DMS79 (cell line): ENCODE data around the gene PLEKHG1.

Source experiments
- DNase-seq: peaks from one replicate; lab custom pipeline; 2025; lab: John Stamatoyannopoulos, UW

PLEKHG1 gene

DNA sequence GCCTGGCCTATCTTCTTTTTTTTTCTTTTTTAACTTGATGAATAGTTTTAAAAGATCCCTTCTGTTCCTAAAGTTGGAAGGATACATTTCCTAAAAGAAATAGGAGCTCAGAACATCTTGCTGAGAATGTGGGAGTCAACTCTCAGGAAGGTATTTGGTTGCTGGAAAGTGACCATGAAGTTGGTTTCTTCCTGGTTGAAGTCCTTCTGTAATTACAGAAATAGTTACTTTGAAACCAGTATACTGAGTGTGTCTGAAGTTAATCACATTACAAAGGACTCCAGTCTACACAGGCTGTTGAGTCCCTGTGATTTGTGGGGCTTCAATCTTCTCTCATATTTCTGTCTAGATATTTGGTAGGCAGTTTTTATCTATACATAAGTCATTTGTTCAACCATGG, 9.8 kb upstream of the PLEKHG1 start:
- no peak for DNase-seq

DNA sequence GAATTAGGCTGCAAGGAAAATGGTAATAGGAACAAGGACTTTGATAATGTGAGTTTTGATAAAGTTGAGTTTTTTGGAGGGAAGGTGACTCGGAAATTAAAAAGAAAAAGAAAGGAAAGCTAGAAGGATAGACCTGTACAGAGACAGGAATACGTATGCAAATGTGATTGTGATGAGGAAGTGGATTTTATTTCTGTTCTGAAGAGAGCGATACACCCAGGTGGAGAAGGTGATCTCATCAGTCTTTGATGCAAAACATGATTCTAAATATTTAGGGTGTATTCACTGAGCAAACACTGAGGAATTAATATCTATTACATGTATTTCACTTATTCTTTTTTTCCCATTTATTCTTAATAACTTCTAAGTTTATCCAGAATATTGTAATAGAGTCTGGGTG, 9.2 kb upstream of the PLEKHG1 start:
- DNase-seq = no peak

GRCh38 chr6:150592377-150592995, 7.2 kb upstream of the PLEKHG1 start:
- DNase-seq = no peak

- DNase-seq = no peak
Measured at GRCh38 chr6:150593119-150593518, 6.6 kb upstream of the PLEKHG1 start.

DNA sequence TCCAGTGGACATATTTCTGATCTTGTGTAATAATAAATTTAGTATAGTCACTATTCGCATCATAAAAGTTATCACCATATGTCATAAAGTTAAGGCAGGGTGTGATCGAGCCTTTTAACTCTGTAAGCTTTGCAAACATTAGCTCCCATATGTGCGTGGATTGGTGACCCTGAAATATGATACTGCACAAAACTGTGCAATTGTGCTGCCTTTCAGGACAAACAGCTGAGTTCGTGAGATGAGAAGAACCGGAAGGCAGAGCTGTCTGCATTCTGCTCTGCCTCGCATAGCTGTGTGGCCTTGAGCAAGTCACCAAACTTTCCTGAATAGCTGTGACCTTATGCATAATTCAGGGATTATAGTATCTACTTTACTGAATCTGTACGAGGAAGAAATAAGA, 3.2 kb upstream of the PLEKHG1 start:
- DNase-seq = no peak

DNA sequence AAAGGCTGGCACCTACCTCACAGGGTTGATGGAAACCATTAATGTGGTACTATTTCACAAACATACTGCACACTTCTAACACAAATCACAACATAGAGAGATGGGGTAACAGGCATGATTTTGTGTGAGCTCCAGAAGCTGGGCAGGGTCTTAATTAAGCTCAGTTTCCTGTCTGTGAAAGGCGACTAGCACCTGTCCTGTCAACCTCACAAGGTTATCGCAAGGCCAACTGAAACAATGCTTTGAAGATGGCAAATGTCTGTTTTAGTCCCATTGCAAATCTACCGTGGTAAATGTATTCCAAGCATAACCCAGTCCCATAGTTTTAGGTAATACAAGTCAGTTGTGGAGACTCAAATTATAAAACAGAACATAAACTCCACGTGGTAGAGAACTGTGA, 1.3 kb upstream of the PLEKHG1 start:
- no peak for DNase-seq

DNA sequence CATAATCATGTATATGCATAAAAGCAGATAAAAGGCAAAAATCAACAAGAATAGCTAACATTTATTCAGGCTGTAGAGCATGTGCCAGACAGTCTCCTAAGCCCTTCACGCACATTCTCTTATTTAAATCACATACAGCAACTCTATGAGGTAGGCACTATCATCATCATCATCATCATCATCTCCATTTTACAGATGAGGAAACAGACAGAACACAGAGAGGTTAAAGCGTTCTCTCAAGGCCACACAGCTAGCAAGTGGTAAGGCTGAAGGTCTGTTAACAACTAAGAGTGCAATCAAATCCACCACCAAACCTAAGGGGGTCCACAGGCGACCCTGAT, 857 bp upstream of the PLEKHG1 start:
- DNase-seq = no peak

- no peak for DNase-seq
Measured at GRCh38 chr6:150600010-150600300, 270 bp downstream of the PLEKHG1 start.

DNA sequence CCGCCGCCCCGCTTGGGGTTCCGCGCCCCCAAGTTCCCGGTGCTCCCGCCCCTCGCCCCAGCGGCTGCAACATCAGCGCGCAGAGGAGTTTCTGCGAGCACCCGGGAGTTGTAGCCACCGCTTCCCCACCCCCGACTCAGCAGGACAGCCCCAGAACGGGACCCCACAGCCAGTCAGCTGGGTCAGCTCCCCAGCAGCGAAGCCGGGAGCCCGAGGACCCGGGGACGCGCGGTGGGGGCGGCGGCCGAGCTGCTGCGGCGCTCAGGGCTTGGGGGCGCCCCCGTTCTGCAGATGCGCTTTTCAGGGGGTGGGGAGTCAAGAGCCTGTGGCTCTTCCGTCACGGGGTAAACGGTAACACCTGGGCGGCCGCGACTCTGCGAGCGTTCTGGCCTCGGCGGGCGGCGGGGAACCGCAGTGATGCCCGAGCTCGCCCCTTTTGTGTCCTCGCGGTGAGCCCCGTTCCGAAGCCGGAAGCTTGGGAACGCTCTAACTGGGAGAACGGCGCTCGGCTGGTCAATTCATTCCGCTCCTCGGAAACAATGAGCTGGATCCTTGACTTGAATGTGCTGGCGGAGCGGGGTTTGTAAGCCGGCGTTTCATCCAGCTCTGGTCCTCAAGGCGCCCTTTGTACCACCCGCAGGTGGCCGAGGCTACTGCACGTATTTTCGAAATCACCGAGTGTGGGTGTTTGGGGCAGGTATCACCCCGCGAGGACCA, 774 bp downstream of the PLEKHG1 start:
- DNase-seq = peak; percentile 64

GRCh38 chr6:150601439-150601838, 1.8 kb downstream of the PLEKHG1 start:
- no peak for DNase-seq

DNA sequence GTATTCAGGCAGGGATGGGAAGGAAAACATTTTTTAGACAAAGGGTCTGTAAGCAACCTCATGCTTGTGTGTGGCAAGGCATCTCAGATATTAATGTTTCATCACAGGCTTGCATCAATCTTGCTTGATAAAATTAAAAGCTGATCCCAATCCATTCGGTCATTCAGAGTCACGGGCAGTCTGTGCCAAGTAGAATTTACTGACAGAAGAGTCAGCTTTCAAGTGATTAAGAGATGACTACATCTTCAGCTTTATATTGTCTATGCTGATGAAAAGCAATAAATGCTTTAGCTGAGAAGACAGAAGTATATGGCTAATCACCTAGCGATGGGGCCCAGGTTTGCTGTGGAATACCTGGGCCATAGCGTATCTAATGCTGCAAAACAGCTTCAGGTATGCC, 3.5 kb downstream of the PLEKHG1 start:
- no peak for DNase-seq

- DNase-seq = no peak
Measured at GRCh38 chr6:150604467-150604866, 4.8 kb downstream of the PLEKHG1 start.

GRCh38 chr6:150605333-150605732, 5.6 kb downstream of the PLEKHG1 start:
- no peak for DNase-seq

DNA sequence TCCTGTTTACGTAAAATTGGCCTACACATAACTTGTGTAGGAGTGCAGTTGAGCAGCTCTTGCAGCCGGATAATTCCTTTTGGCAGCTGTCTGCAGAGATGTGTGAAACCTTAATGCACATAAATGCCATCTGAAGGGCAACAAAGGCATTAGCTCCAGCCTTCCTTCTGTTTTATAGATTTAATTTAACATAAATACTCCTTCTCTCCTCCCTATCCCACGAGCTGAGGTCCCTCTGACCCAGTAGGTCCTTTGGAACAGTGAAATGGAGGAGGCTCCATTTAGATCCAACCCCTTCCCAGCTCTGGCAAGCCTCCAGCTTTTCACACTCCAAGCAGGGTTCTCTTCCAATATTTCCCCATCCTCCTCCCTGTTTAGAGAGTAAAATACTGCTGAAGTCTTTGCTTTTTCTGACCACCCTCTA, 6.5 kb downstream of the PLEKHG1 start:
- no peak for DNase-seq

DNA sequence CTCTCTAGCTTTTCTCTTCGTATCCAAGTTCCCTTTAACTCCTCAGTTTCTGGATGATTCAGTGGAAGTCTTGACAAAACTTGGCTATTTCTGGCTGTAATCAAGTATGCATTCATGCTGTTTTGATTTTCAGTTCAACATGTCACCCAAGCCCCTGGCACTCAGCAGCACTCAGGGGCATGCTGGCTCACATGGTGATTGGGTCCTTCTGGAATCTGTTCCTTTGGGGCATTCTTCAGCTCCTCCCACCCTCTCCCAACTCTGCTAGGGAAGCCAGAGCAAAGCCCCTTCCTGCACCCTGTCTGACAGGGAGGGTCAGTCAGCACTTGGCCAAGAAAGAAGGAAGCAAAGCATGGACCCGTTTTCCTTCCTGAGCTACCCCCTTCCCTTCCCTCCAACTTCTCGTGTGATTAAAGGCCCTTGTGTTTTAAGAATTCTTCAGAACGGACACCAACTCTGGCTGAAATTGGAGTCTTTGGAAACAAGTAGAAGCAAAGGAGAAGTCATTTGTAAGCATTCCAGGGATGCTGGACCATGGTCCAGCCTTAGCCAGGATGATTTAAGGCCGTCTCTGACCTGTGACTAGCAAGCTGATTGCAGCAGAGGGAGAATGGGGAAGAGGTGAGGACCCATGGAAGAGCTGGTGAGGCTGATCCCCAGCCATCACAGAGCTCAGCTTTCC, 7.1 kb downstream of the PLEKHG1 start:
- no peak for DNase-seq

DNA sequence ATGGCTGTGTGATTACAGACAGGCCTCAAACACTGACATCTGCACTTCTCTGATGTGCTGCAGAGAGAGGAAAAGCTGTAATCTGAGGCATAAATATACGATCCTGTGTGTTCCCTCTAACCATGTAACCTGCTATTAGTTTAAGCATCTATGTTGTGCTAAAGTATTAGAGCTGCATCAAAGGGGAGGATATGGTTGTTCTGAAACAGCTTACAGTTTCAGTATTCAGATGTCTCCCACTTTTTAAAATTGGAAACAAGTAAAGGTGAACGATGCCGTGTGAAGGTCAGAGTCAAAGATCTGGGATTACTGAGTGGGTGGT, 7.6 kb downstream of the PLEKHG1 start:
- no peak for DNase-seq

GRCh38 chr6:150610584-150610983, 10.9 kb downstream of the PLEKHG1 start:
- no peak for DNase-seq

DNA sequence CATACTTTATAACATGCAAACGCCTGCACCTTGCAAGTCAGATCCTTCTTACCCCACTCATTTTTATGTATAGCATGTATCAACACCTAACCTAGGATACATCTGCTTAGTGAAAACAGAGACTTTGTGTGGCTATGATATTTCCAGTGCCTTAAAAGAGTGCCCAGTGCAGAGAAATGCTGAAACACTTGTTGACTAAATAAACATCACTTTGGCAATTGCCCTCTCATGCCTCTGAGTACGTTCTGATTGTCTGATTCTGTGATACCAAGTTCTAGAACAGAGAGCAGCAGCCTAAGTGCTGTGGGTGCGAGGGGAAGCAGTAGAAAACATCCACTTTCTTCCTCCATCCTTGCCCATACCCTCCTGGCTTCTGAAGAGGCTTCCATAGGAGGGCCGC, 13.6 kb downstream of the PLEKHG1 start:
- DNase-seq = no peak

- no peak for DNase-seq
Measured at GRCh38 chr6:150615967-150616366, 16.3 kb downstream of the PLEKHG1 start.

GRCh38 chr6:150616586-150616985, 16.9 kb downstream of the PLEKHG1 start:
- DNase-seq = no peak

- DNase-seq = no peak
Measured at GRCh38 chr6:150617062-150617461, 17.4 kb downstream of the PLEKHG1 start.

GRCh38 chr6:150617496-150618460, 18.1 kb downstream of the PLEKHG1 start:
- no peak for DNase-seq

- no peak for DNase-seq
Measured at GRCh38 chr6:150619275-150619674, 19.6 kb downstream of the PLEKHG1 start.
